HepG2 (cell line): ENCODE results near the gene HMGCR. TPM values are rescaled to one million over a fixed set of nuclear protein-coding genes. Genes with fewer than 3 reads are reported as not detected.

Source experiments
- ATAC-seq: fragments of 200-7000 bp; cut with Tn5 transposase; 3 replicates; pipeline ENCODE4 v1.9.1; 2020; ENCODE audit warnings: mild to moderate bottlenecking, moderate library complexity
- BruUV-seq: library from RNA; stranded (reverse); fragments of 400-500 nt; replicated peaks from 2 replicates; lab custom pipeline; 2021; lab: Mats Ljungman, UMichigan
- CTCF ChIA-PET: fragments of 300-600 bp; formaldehyde crosslinking; extraction: SDS; loops from one replicate; lab custom pipeline; 2021; ENCODE audit warnings: low total read pairs, inconsistent platforms, low intra/inter-chr PET ratio; lab: Yijun Ruan, JAX
- POLR2A ChIA-PET: fragments of 350-600 bp; sonication (Branson Sonifier 250); formaldehyde crosslinking; loops from one replicate; lab custom pipeline; 2020; ENCODE audit warnings: antibody characterized with exemption, inconsistent platforms; lab: Yijun Ruan, JAX
- DNase-seq: peaks from one replicate; pipeline ENCODE4 v3.0.0-alpha.2; 2015; ENCODE audit warnings: low spot score
- FAIRE-seq: peaks from 3 replicates; lab custom pipeline; 2011; peaks lifted over from hg19 to GRCh38; lab: Jason Lieb, UNC
- H2AFZ ChIP-seq: one replicate; pipeline ENCODE4 v1.6.1; 2011; ENCODE audit warnings: low read length, inconsistent platforms
- H3K27ac ChIP-seq: fragments of 300-600 bp; 3 replicates; pipeline ENCODE4 v1.8.0; 2011; ENCODE audit warnings: mixed run types, mild to moderate bottlenecking, mixed read lengths, low read length, inconsistent platforms; ENCODE audit not compliant: insufficient read depth; ENCODE audit errors: extremely low read length
- H3K27me3 ChIP-seq, 2 experiments: fragments of 200-600 bp in 1 of 2; 2 replicates in 1 of 2; 3 replicates in 1 of 2; pipeline versions ENCODE4 v1.6.0 to v1.8.0; 2011; ENCODE audit warnings: low read length in 2 of 2, mild to moderate bottlenecking in 2 of 2, moderate library complexity in 2 of 2, inconsistent platforms in 1 of 2; ENCODE audit not compliant: insufficient read depth in 2 of 2, control insufficient read depth in 1 of 2
- H3K36me3 ChIP-seq, 2 experiments: fragments of 200-600 bp in 1 of 2; replicated peaks in 1 of 2; 2 replicates in 1 of 2; 3 replicates in 1 of 2; pipeline versions ENCODE4 v1.5.1 to v1.8.0; 2011; ENCODE audit warnings: low read length in 2 of 2, inconsistent platforms in 1 of 2; ENCODE audit not compliant: insufficient read depth in 2 of 2, control insufficient read depth in 1 of 2
- H3K4me1 ChIP-seq: 2 replicates; pipeline ENCODE4 v1.5.1; 2012; ENCODE audit warnings: low read length, inconsistent platforms; ENCODE audit not compliant: insufficient read depth
- H3K4me2 ChIP-seq: 2 replicates; pipeline ENCODE4 v1.6.0; 2011; ENCODE audit warnings: low read depth, low read length, inconsistent platforms
- H3K4me3 ChIP-seq, 3 experiments: fragments of 200-600 bp in 1 of 3; sonication (generic), shearing (Covaris generic) in 1 of 3; replicated peaks in 1 of 3; 2 replicates each; pipeline ENCODE4 v1.5.1; 2011 to 2016; ENCODE audit warnings: low read length in 3 of 3, inconsistent platforms in 2 of 3, low read depth in 2 of 3, mild to moderate bottlenecking in 2 of 3, control low read depth in 1 of 3, mixed read lengths in 1 of 3; ENCODE audit not compliant: insufficient read depth in 1 of 3
- H3K79me2 ChIP-seq: one replicate; pipeline ENCODE4 v1.6.1; 2011; ENCODE audit warnings: low read length, inconsistent platforms; ENCODE audit not compliant: insufficient read depth
- H3K9ac ChIP-seq: 2 replicates; pipeline ENCODE4 v1.6.0; 2011; ENCODE audit warnings: mild to moderate bottlenecking, low read depth, low read length, inconsistent platforms; ENCODE audit not compliant: insufficient read depth
- H3K9me3 ChIP-seq: 2 replicates; pipeline ENCODE4 v1.5.1; 2012; ENCODE audit warnings: mild to moderate bottlenecking, low read length
- H4K20me1 ChIP-seq: 2 replicates; pipeline ENCODE4 v1.6.0; 2011; ENCODE audit warnings: inconsistent platforms, mild to moderate bottlenecking, low read length, moderate library complexity; ENCODE audit not compliant: insufficient read depth
- EHMT2 ChIP-seq: fragments of 200-600 bp; sonication (generic); IDR thresholded peaks from 2 replicates; pipeline ENCODE4 v1.7.0; 2017; ENCODE audit warnings: antibody characterized with exemption, low read depth, low read length, borderline replicate concordance
- MAF1 ChIP-seq: sonication (generic); formaldehyde crosslinking; IDR thresholded peaks from 2 replicates; pipeline ENCODE4 v1.5.0; 2020; ENCODE audit warnings: missing genetic modification reagents, borderline replicate concordance
- MBNL3 ChIP-seq: fragments of 250-450 bp; sonication (Bioruptor Pico); conservative IDR thresholded peaks from 2 replicates; pipeline ENCODE4 v1.8.0; 2022; ENCODE audit warnings: mild to moderate bottlenecking, inconsistent platforms
- NFYB ChIP-seq: sonication (generic); formaldehyde crosslinking; IDR thresholded peaks from 2 replicates; pipeline ENCODE4 v1.4.0; 2020; ENCODE audit warnings: missing genetic modification reagents
- SIX4 ChIP-seq: sonication (generic); formaldehyde crosslinking; IDR thresholded peaks from 2 replicates; pipeline ENCODE4 v1.4.0; 2020; ENCODE audit warnings: missing genetic modification reagents
- SMYD3 ChIP-seq: sonication (generic); formaldehyde crosslinking; IDR thresholded peaks from 2 replicates; pipeline ENCODE4 v1.8.1; 2023; ENCODE audit warnings: mild to moderate bottlenecking, missing genetic modification reagents
- SRF ChIP-seq: IDR thresholded peaks from 2 replicates; pipeline ENCODE4 v1.6.1; 2011; ENCODE audit warnings: mild to moderate bottlenecking, low read depth, low read length, moderate library complexity
- ZNF101 ChIP-seq: sonication (generic); formaldehyde crosslinking; IDR thresholded peaks from 2 replicates; pipeline ENCODE4 v1.4.0; 2020; ENCODE audit warnings: mild to moderate bottlenecking, low read depth, missing genetic modification reagents, borderline replicate concordance
- ZNF143 ChIP-seq: sonication (generic); formaldehyde crosslinking; IDR thresholded peaks from 2 replicates; pipeline ENCODE4 v1.4.0; 2020; ENCODE audit warnings: missing genetic modification reagents
- ZNF235 ChIP-seq: sonication (generic); formaldehyde crosslinking; IDR thresholded peaks from 2 replicates; pipeline ENCODE4 v1.8.1; 2023; ENCODE audit warnings: mild to moderate bottlenecking, missing genetic modification reagents, borderline replicate concordance
- ZNF317 ChIP-seq: sonication (generic); formaldehyde crosslinking; IDR thresholded peaks from 2 replicates; pipeline ENCODE4 v1.5.0; 2020; ENCODE audit warnings: mild to moderate bottlenecking, missing genetic modification reagents
- ZNF501 ChIP-seq: sonication (generic); formaldehyde crosslinking; IDR thresholded peaks from 2 replicates; pipeline ENCODE4 v1.5.1; 2020; ENCODE audit warnings: mild to moderate bottlenecking, moderate library complexity, missing genetic modification reagents
- ZNF672 ChIP-seq: sonication (generic); formaldehyde crosslinking; IDR thresholded peaks from 2 replicates; pipeline ENCODE4 v1.8.1; 2022; ENCODE audit warnings: missing genetic modification reagents
- ZNF703 ChIP-seq: sonication (generic); formaldehyde crosslinking; IDR thresholded peaks from 2 replicates; pipeline ENCODE4 v1.5.1; 2020; ENCODE audit warnings: missing genetic modification reagents, mild to moderate bottlenecking, moderate library complexity, borderline replicate concordance
- ZNF749 ChIP-seq: sonication (generic); formaldehyde crosslinking; IDR thresholded peaks from 2 replicates; pipeline ENCODE4 v1.8.0; 2022; ENCODE audit warnings: mild to moderate bottlenecking, missing genetic modification reagents, moderate library complexity, borderline replicate concordance
- WGBS: methylation state at CpG from one replicate; pipeline ENCODE4 v1.1.6; 2017; ENCODE audit warnings: low lambda C conversion rate; 5-methylcytosine and 5-hydroxymethylcytosine counted together
- in situ Hi-C: cut with HindIII; loops from 2 replicates; pipeline ENCODE4 v1.10.0; 2017; ENCODE audit warnings: low pct_unique_long_range_greater_than_20kb; ENCODE audit not compliant: extremely low pct_ligation_motif_present
- intact Hi-C: fragments of 100-400 bp; cut with micrococcal nuclease; formaldehyde crosslinking; loops from one replicate; pipeline ENCODE4 v1.10.0; 2022; ENCODE audit not compliant: unreplicated experiment
- polyA plus RNA-seq, 8 experiments: library from polyadenylated mRNA; depleted of rRNA in 3 of 8; stranded (reverse) in 7 of 8; unstranded in 1 of 8; fragments of >200 nt; fragmentation: Illumina TruSeq in 4 of 8; extraction: Trizol in 4 of 8; gene quantifications; 2 replicates each; pipeline versions ENCODE4 v1.2.1 to v1.2.3, GENCODE V29; 2011 to 2016; ENCODE audit warnings: low read depth in 4 of 8, missing spikeins in 1 of 8, mixed read lengths in 1 of 8; ENCODE audit not compliant: insufficient read depth in 1 of 8
- total RNA-seq, 5 experiments: library from RNA; depleted of rRNA; stranded (reverse); fragments of >200 nt; fragmentation: Illumina TruSeq; extraction: Trizol; gene quantifications; 2 replicates each; pipeline ENCODE4 v1.2.3, GENCODE V29; 2016; ENCODE audit warnings: low read depth in 1 of 5
- TF ChIP-seq, protein P1 (sequence below): sonication (generic); IDR thresholded peaks from 2 replicates; pipeline ENCODE4 v1.6.1; 2016; ENCODE audit warnings: low read depth, borderline replicate concordance
- TF ChIP-seq, protein P2 (sequence below): sonication (generic); formaldehyde crosslinking; IDR thresholded peaks from 2 replicates; pipeline ENCODE4 v1.5.1; 2020; ENCODE audit warnings: mild to moderate bottlenecking, missing genetic modification reagents, moderate library complexity
- TF ChIP-seq, protein P3 (sequence below): IDR thresholded peaks from 2 replicates; pipeline ENCODE4 v1.6.1; 2018; ENCODE audit warnings: missing genetic modification reagents

HMGCR gene
- total and polyA plus RNA-seq, 2 of the 13 experiments (the other 11 are each of a cell fraction or from before 2014, with no cell fraction given), result 43.0 to 144 TPM

DNA sequence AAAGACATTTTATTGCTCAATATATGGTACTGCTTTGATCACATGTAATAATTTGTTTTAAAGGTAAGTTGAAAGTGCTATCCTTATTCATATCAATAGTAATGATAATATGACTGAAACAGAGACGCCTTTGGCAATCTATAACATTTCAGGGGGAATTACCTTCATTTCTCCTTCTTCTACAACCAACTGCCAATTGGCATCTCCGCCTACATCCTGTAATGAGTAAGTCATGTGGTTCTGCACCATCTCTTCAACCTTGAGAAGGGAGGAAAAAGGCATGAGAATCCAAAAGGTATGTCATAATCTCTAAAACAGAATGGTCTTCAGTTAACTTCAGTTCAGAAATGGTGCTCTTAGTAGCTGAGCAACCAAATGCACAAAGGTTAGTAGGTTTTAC is 52.4 kb downstream of the HMGCR start:
- no peak overlapping the region for H3K4me2 ChIP-seq
- DNase-seq, result no peak
- in situ Hi-C loops, result no loop called here
- H3K36me3 ChIP-seq, result peaks cover 3 to 18% of the 10 kb centered on the region in 2 experiments; a peak in 4 of 5 replicates
- ChIA-PET CTCF (no interaction called here), POLR2A (no interaction called here)
- H3K9ac ChIP-seq, result no peak overlapping the region
- TF ChIP-seq MBNL3 (CRISPR knock-in tag) (no peak), ZNF749 (no peak), SMYD3 (CRISPR knock-in tag) (no peak), SRF (no peak), ZNF317 (CRISPR knock-in tag) (no peak), ZNF703 (CRISPR knock-in tag) (no peak), ZNF101 (CRISPR knock-in tag) (no peak), ZNF672 (CRISPR knock-in tag) (no peak), MAF1 (CRISPR knock-in tag) (no peak), SIX4 (no peak), EHMT2 (no peak), ZNF143 (CRISPR knock-in tag) (no peak), ZNF501 (no peak), ZNF235 (CRISPR knock-in tag) (no peak), NFYB (no peak)
- TF ChIP-seq, protein P1, sequence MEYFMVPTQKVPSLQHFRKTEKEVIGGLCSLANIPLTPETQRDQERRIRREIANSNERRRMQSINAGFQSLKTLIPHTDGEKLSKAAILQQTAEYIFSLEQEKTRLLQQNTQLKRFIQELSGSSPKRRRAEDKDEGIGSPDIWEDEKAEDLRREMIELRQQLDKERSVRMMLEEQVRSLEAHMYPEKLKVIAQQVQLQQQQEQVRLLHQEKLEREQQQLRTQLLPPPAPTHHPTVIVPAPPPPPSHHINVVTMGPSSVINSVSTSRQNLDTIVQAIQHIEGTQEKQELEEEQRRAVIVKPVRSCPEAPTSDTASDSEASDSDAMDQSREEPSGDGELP, result no peak
- TF ChIP-seq, protein P2, sequence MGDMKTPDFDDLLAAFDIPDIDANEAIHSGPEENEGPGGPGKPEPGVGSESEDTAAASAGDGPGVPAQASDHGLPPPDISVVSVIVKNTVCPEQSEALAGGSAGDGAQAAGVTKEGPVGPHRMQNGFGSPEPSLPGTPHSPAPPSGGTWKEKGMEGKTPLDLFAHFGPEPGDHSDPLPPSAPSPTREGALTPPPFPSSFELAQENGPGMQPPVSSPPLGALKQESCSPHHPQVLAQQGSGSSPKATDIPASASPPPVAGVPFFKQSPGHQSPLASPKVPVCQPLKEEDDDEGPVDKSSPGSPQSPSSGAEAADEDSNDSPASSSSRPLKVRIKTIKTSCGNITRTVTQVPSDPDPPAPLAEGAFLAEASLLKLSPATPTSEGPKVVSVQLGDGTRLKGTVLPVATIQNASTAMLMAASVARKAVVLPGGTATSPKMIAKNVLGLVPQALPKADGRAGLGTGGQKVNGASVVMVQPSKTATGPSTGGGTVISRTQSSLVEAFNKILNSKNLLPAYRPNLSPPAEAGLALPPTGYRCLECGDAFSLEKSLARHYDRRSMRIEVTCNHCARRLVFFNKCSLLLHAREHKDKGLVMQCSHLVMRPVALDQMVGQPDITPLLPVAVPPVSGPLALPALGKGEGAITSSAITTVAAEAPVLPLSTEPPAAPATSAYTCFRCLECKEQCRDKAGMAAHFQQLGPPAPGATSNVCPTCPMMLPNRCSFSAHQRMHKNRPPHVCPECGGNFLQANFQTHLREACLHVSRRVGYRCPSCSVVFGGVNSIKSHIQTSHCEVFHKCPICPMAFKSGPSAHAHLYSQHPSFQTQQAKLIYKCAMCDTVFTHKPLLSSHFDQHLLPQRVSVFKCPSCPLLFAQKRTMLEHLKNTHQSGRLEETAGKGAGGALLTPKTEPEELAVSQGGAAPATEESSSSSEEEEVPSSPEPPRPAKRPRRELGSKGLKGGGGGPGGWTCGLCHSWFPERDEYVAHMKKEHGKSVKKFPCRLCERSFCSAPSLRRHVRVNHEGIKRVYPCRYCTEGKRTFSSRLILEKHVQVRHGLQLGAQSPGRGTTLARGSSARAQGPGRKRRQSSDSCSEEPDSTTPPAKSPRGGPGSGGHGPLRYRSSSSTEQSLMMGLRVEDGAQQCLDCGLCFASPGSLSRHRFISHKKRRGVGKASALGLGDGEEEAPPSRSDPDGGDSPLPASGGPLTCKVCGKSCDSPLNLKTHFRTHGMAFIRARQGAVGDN (CRISPR knock-in tag), result no peak
- TF ChIP-seq, protein P3, sequence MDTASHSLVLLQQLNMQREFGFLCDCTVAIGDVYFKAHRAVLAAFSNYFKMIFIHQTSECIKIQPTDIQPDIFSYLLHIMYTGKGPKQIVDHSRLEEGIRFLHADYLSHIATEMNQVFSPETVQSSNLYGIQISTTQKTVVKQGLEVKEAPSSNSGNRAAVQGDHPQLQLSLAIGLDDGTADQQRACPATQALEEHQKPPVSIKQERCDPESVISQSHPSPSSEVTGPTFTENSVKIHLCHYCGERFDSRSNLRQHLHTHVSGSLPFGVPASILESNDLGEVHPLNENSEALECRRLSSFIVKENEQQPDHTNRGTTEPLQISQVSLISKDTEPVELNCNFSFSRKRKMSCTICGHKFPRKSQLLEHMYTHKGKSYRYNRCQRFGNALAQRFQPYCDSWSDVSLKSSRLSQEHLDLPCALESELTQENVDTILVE, result no peak
- no TSS peak for BruUV-seq
- ATAC-seq, result no peak
- no peaks in the 10 kb centered on the region for H3K9me3 ChIP-seq
- H4K20me1 ChIP-seq, result no peaks in the 10 kb centered on the region
- 93% methylated on average over 2 of the region's 2 CpGs for whole genome bisulfite sequencing
- no peaks in the 10 kb centered on the region for H3K4me1 ChIP-seq
- H3K27me3 ChIP-seq, result no peaks in the 10 kb centered on the region
- no peak overlapping the region for H3K27ac ChIP-seq
- no peak overlapping the region for H2AFZ ChIP-seq
- H3K4me3 ChIP-seq, result no peak overlapping the region
- intact Hi-C loops, result no loop called here
- no peaks in the 10 kb centered on the region for H3K79me2 ChIP-seq
- no peak for FAIRE-seq
